HEK293 (cell line): ENCODE results near the gene ASB4.

Experiments used
- CTCF ChIA-PET: fragments of 350-600 bp; formaldehyde crosslinking; extraction: SDS; loops from one replicate; lab custom pipeline; 2021; ENCODE audit warnings: antibody characterized with exemption; lab: Yijun Ruan, JAX
- POLR2A ChIA-PET: fragments of 300-600 bp; formaldehyde crosslinking; extraction: SDS; loops from one replicate; lab custom pipeline; 2020; ENCODE audit warnings: antibody characterized with exemption, inconsistent platforms; lab: Yijun Ruan, JAX
- H3K27ac ChIP-seq: fragments of 200-500 bp; sonication (Bioruptor generic); 2 replicates; pipeline ENCODE4 v1.5.1; 2014; ENCODE audit warnings: low read depth, low read length, control low read depth, inconsistent platforms; ENCODE audit errors: extremely low read depth
- H3K36me3 ChIP-seq, 2 experiments: fragments of 200-500 bp in 1 of 2; sonication (Bioruptor generic) in 1 of 2; 1 replicate in 1 of 2; 2 replicates in 1 of 2; pipeline ENCODE4 v1.5.1; 2014 to 2017; ENCODE audit warnings: inconsistent platforms in 2 of 2, low read length in 2 of 2; ENCODE audit not compliant: control insufficient read depth in 2 of 2, insufficient read depth in 1 of 2
- H3K4me1 ChIP-seq: fragments of 200-500 bp; sonication (Bioruptor generic); 2 replicates; pipeline ENCODE4 v1.5.1; 2014; ENCODE audit warnings: mild to moderate bottlenecking, low read length, inconsistent platforms; ENCODE audit not compliant: control insufficient read depth, insufficient read depth
- H3K4me3 ChIP-seq: 2 replicates; pipeline ENCODE4 v1.5.1; 2011; ENCODE audit warnings: low read depth, mild to moderate bottlenecking, control low read depth, low read length, moderate library complexity
- H3K9me3 ChIP-seq: fragments of 200-500 bp; sonication (Bioruptor generic); 2 replicates; pipeline ENCODE4 v1.5.1; 2014; ENCODE audit warnings: low read depth, low read length, inconsistent platforms; ENCODE audit not compliant: control insufficient read depth, insufficient read depth
- FEZF1 ChIP-seq: fragments of 450-650 bp; formaldehyde crosslinking; IDR thresholded peaks from 2 replicates; pipeline ENCODE4 v1.5.1; 2016; ENCODE audit warnings: missing biosample characterization, missing genetic modification characterization
- GLIS2 ChIP-seq: fragments of 450-650 bp; formaldehyde crosslinking; IDR thresholded peaks from 2 replicates; pipeline ENCODE4 v1.5.1; 2016; ENCODE audit warnings: missing biosample characterization, missing genetic modification characterization
- KLF7 ChIP-seq: fragments of 450-650 bp; formaldehyde crosslinking; IDR thresholded peaks from 2 replicates; pipeline ENCODE4 v1.5.1; 2016; ENCODE audit warnings: missing biosample characterization, missing genetic modification characterization, borderline replicate concordance
- YY2 ChIP-seq: fragments of 450-650 bp; formaldehyde crosslinking; IDR thresholded peaks from 2 replicates; pipeline ENCODE4 v1.5.1; 2016; ENCODE audit warnings: missing biosample characterization, missing genetic modification characterization
- ZBTB20 ChIP-seq: fragments of 450-650 bp; formaldehyde crosslinking; IDR thresholded peaks from 2 replicates; pipeline ENCODE4 v1.5.1; 2016; ENCODE audit warnings: missing biosample characterization, missing genetic modification characterization
- ZNF112 ChIP-seq: fragments of 450-650 bp; formaldehyde crosslinking; IDR thresholded peaks from 2 replicates; pipeline ENCODE4 v1.5.0; 2017; ENCODE audit warnings: missing biosample characterization, missing genetic modification characterization
- ZNF132 ChIP-seq: fragments of 450-650 bp; formaldehyde crosslinking; IDR thresholded peaks from 2 replicates; pipeline ENCODE4 v1.5.1; 2017; ENCODE audit warnings: missing biosample characterization, missing genetic modification characterization, borderline replicate concordance
- ZNF140 ChIP-seq: fragments of 450-650 bp; formaldehyde crosslinking; IDR thresholded peaks from 2 replicates; pipeline ENCODE4 v1.5.1; 2016; ENCODE audit warnings: missing biosample characterization, missing genetic modification characterization
- ZNF155 ChIP-seq: fragments of 450-650 bp; formaldehyde crosslinking; IDR thresholded peaks from 2 replicates; pipeline ENCODE4 v1.5.1; 2016; ENCODE audit warnings: missing biosample characterization, missing genetic modification characterization
- ZNF169 ChIP-seq: fragments of 450-650 bp; formaldehyde crosslinking; IDR thresholded peaks from 2 replicates; pipeline ENCODE4 v1.5.1; 2016; ENCODE audit warnings: missing biosample characterization, missing genetic modification characterization
- ZNF175 ChIP-seq: fragments of 450-650 bp; formaldehyde crosslinking; IDR thresholded peaks from 2 replicates; pipeline ENCODE4 v1.5.1; 2016; ENCODE audit warnings: missing biosample characterization, missing genetic modification characterization
- ZNF211 ChIP-seq: fragments of 450-650 bp; formaldehyde crosslinking; IDR thresholded peaks from 2 replicates; pipeline ENCODE4 v1.5.1; 2016; ENCODE audit warnings: low read depth, missing biosample characterization, missing genetic modification characterization
- ZNF223 ChIP-seq: fragments of 450-650 bp; formaldehyde crosslinking; IDR thresholded peaks from 2 replicates; pipeline ENCODE4 v1.5.1; 2016; ENCODE audit warnings: missing biosample characterization, missing genetic modification characterization
- ZNF530 ChIP-seq: fragments of 450-650 bp; formaldehyde crosslinking; IDR thresholded peaks from 2 replicates; pipeline ENCODE4 v1.5.1; 2016; ENCODE audit warnings: low read depth, missing biosample characterization, missing genetic modification characterization
- ZNF548 ChIP-seq: fragments of 450-650 bp; formaldehyde crosslinking; IDR thresholded peaks from 2 replicates; pipeline ENCODE4 v1.5.1; 2016; ENCODE audit warnings: missing biosample characterization, missing genetic modification characterization
- ZNF585B ChIP-seq: fragments of 450-650 bp; formaldehyde crosslinking; IDR thresholded peaks from 2 replicates; pipeline ENCODE4 v1.5.1; 2016; ENCODE audit warnings: missing biosample characterization, missing genetic modification characterization
- ZNF768 ChIP-seq: fragments of 450-650 bp; formaldehyde crosslinking; IDR thresholded peaks from 2 replicates; pipeline ENCODE4 v1.5.1; 2018; ENCODE audit warnings: missing biosample characterization, mild to moderate bottlenecking, missing genetic modification characterization
- TF ChIP-seq, protein P1 (sequence below): fragments of 450-650 bp; formaldehyde crosslinking; IDR thresholded peaks from 2 replicates; pipeline ENCODE4 v1.5.1; 2017; ENCODE audit warnings: missing biosample characterization, missing genetic modification characterization
- TF ChIP-seq, protein P2 (sequence below): fragments of 450-650 bp; formaldehyde crosslinking; IDR thresholded peaks from 2 replicates; pipeline ENCODE4 v1.5.1; 2016; ENCODE audit warnings: missing biosample characterization, missing genetic modification characterization
- TF ChIP-seq, protein P3 (sequence below): fragments of 450-650 bp; IDR thresholded peaks from 2 replicates; pipeline ENCODE4 v1.5.1; 2018; ENCODE audit warnings: missing biosample characterization, mild to moderate bottlenecking, missing genetic modification characterization
- TF ChIP-seq, protein P4 (sequence below): IDR thresholded peaks from 2 replicates; pipeline ENCODE4 v1.6.1; 2011; ENCODE audit warnings: mild to moderate bottlenecking, low read depth, low read length, borderline replicate concordance
- TF ChIP-seq, protein P5 (sequence below): fragments of 450-650 bp; formaldehyde crosslinking; IDR thresholded peaks from 2 replicates; pipeline ENCODE4 v1.5.1; 2017; ENCODE audit warnings: missing biosample characterization, missing genetic modification characterization
- TF ChIP-seq, protein P6 (sequence below): fragments of 450-650 bp; formaldehyde crosslinking; IDR thresholded peaks from 2 replicates; pipeline ENCODE4 v1.5.1; 2016; ENCODE audit warnings: missing biosample characterization, missing genetic modification characterization
- TF ChIP-seq, protein P7 (sequence below): fragments of 450-650 bp; formaldehyde crosslinking; IDR thresholded peaks from 2 replicates; pipeline ENCODE4 v1.5.1; 2016; ENCODE audit warnings: missing biosample characterization, missing genetic modification characterization
- TF ChIP-seq, protein P8 (sequence below): fragments of 450-650 bp; formaldehyde crosslinking; IDR thresholded peaks from 2 replicates; pipeline ENCODE4 v1.5.1; 2016; ENCODE audit warnings: missing biosample characterization, missing genetic modification characterization

The ASB4 gene

DNA sequence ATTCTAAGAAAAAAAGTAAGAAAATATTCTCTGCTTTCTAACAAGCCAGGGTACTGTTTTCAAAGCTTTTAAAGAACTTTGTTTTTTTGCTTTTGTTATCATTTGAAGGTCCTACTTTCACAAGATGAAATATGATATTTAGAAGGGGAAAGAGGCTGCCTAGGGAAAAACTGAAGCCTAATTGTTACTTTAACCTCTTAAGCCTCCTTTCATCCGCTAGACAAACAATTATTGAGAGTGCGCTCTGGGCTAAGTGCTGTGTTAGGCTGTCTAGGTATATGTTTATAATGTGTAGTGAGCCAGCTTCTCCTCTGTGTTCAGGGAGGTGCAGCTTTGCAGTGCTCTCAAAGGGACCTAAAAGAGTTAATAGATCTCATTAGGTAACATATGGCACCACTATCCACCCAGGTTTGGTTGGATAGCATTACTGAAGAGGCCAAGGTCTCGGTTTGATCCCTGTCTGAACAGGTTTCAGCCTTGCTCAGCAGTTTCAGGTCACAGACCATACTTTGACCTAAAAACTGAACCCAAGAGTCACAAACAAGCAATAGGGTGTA lies 92.6 kb downstream of the ASB4 start:
- Histone ChIP-seq H3K9me3 (no peaks in the 10 kb centered on the region), H3K27ac (no peak overlapping the region), H3K4me1 (peaks cover 5% of the 10 kb centered on the region), H3K36me3 (no peaks in the 10 kb centered on the region), H3K4me3 (no peak overlapping the region)
- POLR2A ChIA-PET: no interaction called here
- CTCF ChIA-PET: interaction anchor here (1.2 to 1.6 kb wide), 2 partner anchors 32 to 105 kb away, joined by 4 to 6 read pairs; no protein-coding TSS in a partner anchor
- TF ChIP-seq ZNF112 (tag by site-specific recombination) (no peak), ZNF585B (tag by site-specific recombination) (no peak), GLIS2 (no peak), ZNF175 (tag by site-specific recombination) (no peak), ZNF768 (tag by site-specific recombination) (no peak), ZNF211 (no peak), KLF7 (tag by site-specific recombination) (no peak), ZNF140 (tag by site-specific recombination) (no peak), ZNF132 (no peak), ZNF155 (tag by site-specific recombination) (no peak), YY2 (tag by site-specific recombination) (no peak), ZNF548 (tag by site-specific recombination) (no peak), ZNF530 (tag by site-specific recombination) (no peak), FEZF1 (0 out of 2 replicates have a peak, but pooled peaks have one; percentile 11), ZBTB20 (tag by site-specific recombination) (no peak), ZNF223 (no peak), ZNF169 (tag by site-specific recombination) (no peak)
- TF ChIP-seq, protein P1, sequence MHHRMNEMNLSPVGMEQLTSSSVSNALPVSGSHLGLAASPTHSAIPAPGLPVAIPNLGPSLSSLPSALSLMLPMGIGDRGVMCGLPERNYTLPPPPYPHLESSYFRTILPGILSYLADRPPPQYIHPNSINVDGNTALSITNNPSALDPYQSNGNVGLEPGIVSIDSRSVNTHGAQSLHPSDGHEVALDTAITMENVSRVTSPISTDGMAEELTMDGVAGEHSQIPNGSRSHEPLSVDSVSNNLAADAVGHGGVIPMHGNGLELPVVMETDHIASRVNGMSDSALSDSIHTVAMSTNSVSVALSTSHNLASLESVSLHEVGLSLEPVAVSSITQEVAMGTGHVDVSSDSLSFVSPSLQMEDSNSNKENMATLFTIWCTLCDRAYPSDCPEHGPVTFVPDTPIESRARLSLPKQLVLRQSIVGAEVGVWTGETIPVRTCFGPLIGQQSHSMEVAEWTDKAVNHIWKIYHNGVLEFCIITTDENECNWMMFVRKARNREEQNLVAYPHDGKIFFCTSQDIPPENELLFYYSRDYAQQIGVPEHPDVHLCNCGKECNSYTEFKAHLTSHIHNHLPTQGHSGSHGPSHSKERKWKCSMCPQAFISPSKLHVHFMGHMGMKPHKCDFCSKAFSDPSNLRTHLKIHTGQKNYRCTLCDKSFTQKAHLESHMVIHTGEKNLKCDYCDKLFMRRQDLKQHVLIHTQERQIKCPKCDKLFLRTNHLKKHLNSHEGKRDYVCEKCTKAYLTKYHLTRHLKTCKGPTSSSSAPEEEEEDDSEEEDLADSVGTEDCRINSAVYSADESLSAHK (tag by site-specific recombination): no peak
- TF ChIP-seq, protein P2, sequence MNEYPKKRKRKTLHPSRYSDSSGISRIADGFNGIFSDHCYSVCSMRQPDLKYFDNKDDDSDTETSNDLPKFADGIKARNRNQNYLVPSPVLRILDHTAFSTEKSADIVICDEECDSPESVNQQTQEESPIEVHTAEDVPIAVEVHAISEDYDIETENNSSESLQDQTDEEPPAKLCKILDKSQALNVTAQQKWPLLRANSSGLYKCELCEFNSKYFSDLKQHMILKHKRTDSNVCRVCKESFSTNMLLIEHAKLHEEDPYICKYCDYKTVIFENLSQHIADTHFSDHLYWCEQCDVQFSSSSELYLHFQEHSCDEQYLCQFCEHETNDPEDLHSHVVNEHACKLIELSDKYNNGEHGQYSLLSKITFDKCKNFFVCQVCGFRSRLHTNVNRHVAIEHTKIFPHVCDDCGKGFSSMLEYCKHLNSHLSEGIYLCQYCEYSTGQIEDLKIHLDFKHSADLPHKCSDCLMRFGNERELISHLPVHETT: no peak
- TF ChIP-seq, protein P3, sequence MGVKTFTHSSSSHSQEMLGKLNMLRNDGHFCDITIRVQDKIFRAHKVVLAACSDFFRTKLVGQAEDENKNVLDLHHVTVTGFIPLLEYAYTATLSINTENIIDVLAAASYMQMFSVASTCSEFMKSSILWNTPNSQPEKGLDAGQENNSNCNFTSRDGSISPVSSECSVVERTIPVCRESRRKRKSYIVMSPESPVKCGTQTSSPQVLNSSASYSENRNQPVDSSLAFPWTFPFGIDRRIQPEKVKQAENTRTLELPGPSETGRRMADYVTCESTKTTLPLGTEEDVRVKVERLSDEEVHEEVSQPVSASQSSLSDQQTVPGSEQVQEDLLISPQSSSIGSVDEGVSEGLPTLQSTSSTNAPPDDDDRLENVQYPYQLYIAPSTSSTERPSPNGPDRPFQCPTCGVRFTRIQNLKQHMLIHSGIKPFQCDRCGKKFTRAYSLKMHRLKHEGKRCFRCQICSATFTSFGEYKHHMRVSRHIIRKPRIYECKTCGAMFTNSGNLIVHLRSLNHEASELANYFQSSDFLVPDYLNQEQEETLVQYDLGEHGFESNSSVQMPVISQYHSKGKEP (tag by site-specific recombination): no peak
- TF ChIP-seq, protein P4, sequence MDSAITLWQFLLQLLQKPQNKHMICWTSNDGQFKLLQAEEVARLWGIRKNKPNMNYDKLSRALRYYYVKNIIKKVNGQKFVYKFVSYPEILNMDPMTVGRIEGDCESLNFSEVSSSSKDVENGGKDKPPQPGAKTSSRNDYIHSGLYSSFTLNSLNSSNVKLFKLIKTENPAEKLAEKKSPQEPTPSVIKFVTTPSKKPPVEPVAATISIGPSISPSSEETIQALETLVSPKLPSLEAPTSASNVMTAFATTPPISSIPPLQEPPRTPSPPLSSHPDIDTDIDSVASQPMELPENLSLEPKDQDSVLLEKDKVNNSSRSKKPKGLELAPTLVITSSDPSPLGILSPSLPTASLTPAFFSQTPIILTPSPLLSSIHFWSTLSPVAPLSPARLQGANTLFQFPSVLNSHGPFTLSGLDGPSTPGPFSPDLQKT: no peak
- TF ChIP-seq, protein P5, sequence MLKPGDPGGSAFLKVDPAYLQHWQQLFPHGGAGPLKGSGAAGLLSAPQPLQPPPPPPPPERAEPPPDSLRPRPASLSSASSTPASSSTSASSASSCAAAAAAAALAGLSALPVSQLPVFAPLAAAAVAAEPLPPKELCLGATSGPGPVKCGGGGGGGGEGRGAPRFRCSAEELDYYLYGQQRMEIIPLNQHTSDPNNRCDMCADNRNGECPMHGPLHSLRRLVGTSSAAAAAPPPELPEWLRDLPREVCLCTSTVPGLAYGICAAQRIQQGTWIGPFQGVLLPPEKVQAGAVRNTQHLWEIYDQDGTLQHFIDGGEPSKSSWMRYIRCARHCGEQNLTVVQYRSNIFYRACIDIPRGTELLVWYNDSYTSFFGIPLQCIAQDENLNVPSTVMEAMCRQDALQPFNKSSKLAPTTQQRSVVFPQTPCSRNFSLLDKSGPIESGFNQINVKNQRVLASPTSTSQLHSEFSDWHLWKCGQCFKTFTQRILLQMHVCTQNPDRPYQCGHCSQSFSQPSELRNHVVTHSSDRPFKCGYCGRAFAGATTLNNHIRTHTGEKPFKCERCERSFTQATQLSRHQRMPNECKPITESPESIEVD (tag by site-specific recombination): peak; percentile 95
- TF ChIP-seq, protein P6, sequence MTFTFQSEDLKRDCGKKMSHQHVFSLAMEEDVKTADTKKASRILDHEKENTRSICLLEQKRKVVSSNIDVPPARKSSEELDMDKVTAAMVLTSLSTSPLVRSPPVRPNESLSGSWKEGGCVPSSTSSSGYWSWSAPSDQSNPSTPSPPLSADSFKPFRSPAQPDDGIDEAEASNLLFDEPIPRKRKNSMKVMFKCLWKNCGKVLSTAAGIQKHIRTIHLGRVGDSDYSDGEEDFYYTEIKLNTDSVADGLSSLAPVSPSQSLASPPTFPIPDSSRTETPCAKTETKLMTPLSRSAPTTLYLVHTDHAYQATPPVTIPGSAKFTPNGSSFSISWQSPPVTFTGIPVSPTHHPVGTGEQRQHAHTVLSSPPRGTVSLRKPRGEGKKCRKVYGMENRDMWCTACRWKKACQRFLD: no peak
- TF ChIP-seq, protein P7, sequence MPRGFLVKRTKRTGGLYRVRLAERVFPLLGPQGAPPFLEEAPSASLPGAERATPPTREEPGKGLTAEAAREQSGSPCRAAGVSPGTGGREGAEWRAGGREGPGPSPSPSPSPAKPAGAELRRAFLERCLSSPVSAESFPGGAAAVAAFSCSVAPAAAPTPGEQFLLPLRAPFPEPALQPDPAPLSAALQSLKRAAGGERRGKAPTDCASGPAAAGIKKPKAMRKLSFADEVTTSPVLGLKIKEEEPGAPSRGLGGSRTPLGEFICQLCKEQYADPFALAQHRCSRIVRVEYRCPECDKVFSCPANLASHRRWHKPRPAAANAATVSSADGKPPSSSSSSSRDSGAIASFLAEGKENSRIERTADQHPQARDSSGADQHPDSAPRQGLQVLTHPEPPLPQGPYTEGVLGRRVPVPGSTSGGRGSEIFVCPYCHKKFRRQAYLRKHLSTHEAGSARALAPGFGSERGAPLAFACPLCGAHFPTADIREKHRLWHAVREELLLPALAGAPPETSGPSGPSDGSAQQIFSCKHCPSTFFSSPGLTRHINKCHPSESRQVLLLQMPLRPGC: no peak
- TF ChIP-seq, protein P8, sequence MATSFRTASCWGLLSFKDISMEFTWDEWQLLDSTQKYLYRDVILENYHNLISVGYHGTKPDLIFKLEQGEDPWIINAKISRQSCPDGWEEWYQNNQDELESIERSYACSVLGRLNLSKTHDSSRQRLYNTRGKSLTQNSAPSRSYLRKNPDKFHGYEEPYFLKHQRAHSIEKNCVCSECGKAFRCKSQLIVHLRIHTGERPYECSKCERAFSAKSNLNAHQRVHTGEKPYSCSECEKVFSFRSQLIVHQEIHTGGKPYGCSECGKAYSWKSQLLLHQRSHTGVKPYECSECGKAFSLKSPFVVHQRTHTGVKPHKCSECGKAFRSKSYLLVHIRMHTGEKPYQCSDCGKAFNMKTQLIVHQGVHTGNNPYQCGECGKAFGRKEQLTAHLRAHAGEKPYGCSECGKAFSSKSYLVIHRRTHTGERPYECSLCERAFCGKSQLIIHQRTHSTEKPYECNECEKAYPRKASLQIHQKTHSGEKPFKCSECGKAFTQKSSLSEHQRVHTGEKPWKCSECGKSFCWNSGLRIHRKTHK: no peak
